IMR-90 (cell line): ENCODE data around the gene SLC9C2.

ENCODE experiments used
- BHLHE40 ChIP-seq: fragments of 150-350 bp; IDR thresholded peaks from 2 replicates; pipeline ENCODE4 v1.6.1; 2016; ENCODE audit warnings: mild to moderate bottlenecking, low read depth, low read length
- CEBPB ChIP-seq: IDR thresholded peaks from 2 replicates; pipeline ENCODE4 v1.6.1; 2012; ENCODE audit warnings: low read depth, low read length, improper control_type of control experiment
- CHD1 ChIP-seq: IDR thresholded peaks from 2 replicates; pipeline ENCODE4 v1.6.1; 2012; ENCODE audit warnings: low read depth, low read length, improper control_type of control experiment
- CTCF ChIP-seq: conservative IDR thresholded peaks from 2 replicates; pipeline ENCODE4 v1.5.1; 2012; ENCODE audit warnings: mild to moderate bottlenecking, low read depth, low read length, improper control_type of control experiment
- ELK1 ChIP-seq: fragments of 150-350 bp; IDR thresholded peaks from 2 replicates; pipeline ENCODE4 v1.6.1; 2016; ENCODE audit warnings: low read depth, mild to moderate bottlenecking, low read length, moderate library complexity, borderline replicate concordance
- MAFK ChIP-seq: IDR thresholded peaks from 2 replicates; pipeline ENCODE4 v1.6.1; 2012; ENCODE audit warnings: low read depth, low read length, improper control_type of control experiment
- MXI1 ChIP-seq: IDR thresholded peaks from 2 replicates; pipeline ENCODE4 v1.6.1; 2012; ENCODE audit warnings: low read depth, mild to moderate bottlenecking, low read length, moderate library complexity, borderline replicate concordance
- POLR2A ChIP-seq: IDR thresholded peaks from 2 replicates; pipeline ENCODE4 v1.6.1; 2012; ENCODE audit warnings: mild to moderate bottlenecking, low read depth, low read length
- RFX5 ChIP-seq: IDR thresholded peaks from 2 replicates; pipeline ENCODE4 v1.8.0; 2012; ENCODE audit warnings: low read depth, mild to moderate bottlenecking, low read length, moderate library complexity
- SMC3 ChIP-seq: fragments of 150-350 bp; IDR thresholded peaks from 2 replicates; pipeline ENCODE4 v1.6.1; 2016; ENCODE audit warnings: low read depth, mild to moderate bottlenecking, antibody characterized with exemption, low read length, moderate library complexity
- USF2 ChIP-seq: fragments of 150-350 bp; IDR thresholded peaks from 2 replicates; pipeline ENCODE4 v1.6.1; 2017; ENCODE audit warnings: mild to moderate bottlenecking, antibody characterized with exemption, low read length, low read depth

GRCh38 chr1:173451981-173452380, 150.9 kb downstream of the SLC9C2 start:
- TF ChIP-seq POLR2A, result no peak
- TF ChIP-seq CTCF, result no peak
- TF ChIP-seq RFX5, result no peak
- no peak for TF ChIP-seq BHLHE40
- no peak for TF ChIP-seq MXI1
- no peak for TF ChIP-seq CHD1
- TF ChIP-seq USF2, result no peak
- TF ChIP-seq SMC3, result no peak
- peak; percentile 36; the same call in 1 of the 2 replicates for TF ChIP-seq CEBPB
- TF ChIP-seq ELK1, result no peak
- TF ChIP-seq MAFK, result no peak
